Common myeloid progenitor, CD34-positive (primary cell): ENCODE data around the gene PBX1.
"Not testable (repeated sequence)": the region's sequence is repeated elsewhere in the genome, so short reads cannot be mapped to it uniquely, and the experiment has no call there.

Source experiments
- CTCF ChIA-PET: fragments of 350-600 bp; sonication (Branson Sonifier 250); formaldehyde crosslinking; loops from one replicate; lab custom pipeline; 2021; ENCODE audit warnings: antibody characterized with exemption; lab: Charles Lee
- POLR2A ChIA-PET: fragments of 350-600 bp; sonication (Branson Sonifier 250); formaldehyde crosslinking; loops from one replicate; lab custom pipeline; 2021; ENCODE audit warnings: antibody characterized with exemption; lab: Charles Lee
- DNase-seq, 3 donors: peaks; one replicate each; pipeline versions ENCODE4 v3.0.0 to v3.0.0-alpha.2; 2013
- H3K27ac ChIP-seq, 2 experiments: 1 replicate in 1 of 2; 2 replicates in 1 of 2; pipeline ENCODE4 v1.7.0; 2013; ENCODE audit warnings: inconsistent platforms in 2 of 2, low read length in 2 of 2, mild to moderate bottlenecking in 2 of 2, low read depth in 1 of 2, moderate library complexity in 1 of 2; ENCODE audit not compliant: severe bottlenecking in 2 of 2, insufficient read depth in 1 of 2, poor library complexity in 1 of 2
- H3K27me3 ChIP-seq, 5 experiments: replicated peaks in 2 of 5; 1 replicate in 3 of 5; 2 replicates in 2 of 5; pipeline versions ENCODE4 v1.6.1 to v1.7.0; 2013; ENCODE audit warnings: low read length in 4 of 5, mild to moderate bottlenecking in 2 of 5, moderate library complexity in 2 of 5, inconsistent platforms in 1 of 5; ENCODE audit not compliant: insufficient read depth in 5 of 5, control insufficient read depth in 4 of 5
- H3K36me3 ChIP-seq, 4 experiments: 1 replicate in 2 of 4; 2 replicates in 2 of 4; pipeline versions ENCODE4 v1.6.1 to v1.7.0; 2013; ENCODE audit warnings: low read length in 3 of 4, control low read depth in 1 of 4, mild to moderate bottlenecking in 1 of 4; ENCODE audit not compliant: control insufficient read depth in 4 of 4, insufficient read depth in 4 of 4
- H3K4me1 ChIP-seq, 4 experiments: 1 replicate in 3 of 4; 2 replicates in 1 of 4; pipeline versions ENCODE4 v1.6.1 to v1.7.1; 2013; ENCODE audit warnings: low read length in 3 of 4, mild to moderate bottlenecking in 3 of 4, control low read depth in 1 of 4, inconsistent platforms in 1 of 4, moderate library complexity in 1 of 4; ENCODE audit not compliant: control insufficient read depth in 4 of 4, insufficient read depth in 4 of 4; ENCODE audit errors: control extremely low read depth in 1 of 4
- H3K4me3 ChIP-seq, 7 experiments: 1 replicate in 4 of 7; 2 replicates in 3 of 7; pipeline versions ENCODE4 v1.5.1 to v1.7.0; 2013; ENCODE audit warnings: mild to moderate bottlenecking in 7 of 7, low read length in 6 of 7, moderate library complexity in 6 of 7, inconsistent platforms in 2 of 7, low read depth in 2 of 7, control low read depth in 1 of 7; ENCODE audit not compliant: insufficient read depth in 4 of 7, control insufficient read depth in 1 of 7; ENCODE audit errors: extremely low read depth in 1 of 7
- H3K9me3 ChIP-seq, 5 experiments: 1 replicate in 4 of 5; 2 replicates in 1 of 5; pipeline versions ENCODE4 v1.6.1 to v1.7.1; 2013; ENCODE audit warnings: low read length in 4 of 5, mild to moderate bottlenecking in 2 of 5, inconsistent platforms in 1 of 5, low read depth in 1 of 5, moderate library complexity in 1 of 5; ENCODE audit not compliant: control insufficient read depth in 4 of 5, insufficient read depth in 2 of 5; ENCODE audit errors: control extremely low read depth in 1 of 5
- WGBS: methylation state at CpG from one replicate; pipeline ENCODE4 v1.1.5; 2013; ENCODE audit not compliant: insufficient coverage; 5-methylcytosine and 5-hydroxymethylcytosine counted together

PBX1 gene

DNA sequence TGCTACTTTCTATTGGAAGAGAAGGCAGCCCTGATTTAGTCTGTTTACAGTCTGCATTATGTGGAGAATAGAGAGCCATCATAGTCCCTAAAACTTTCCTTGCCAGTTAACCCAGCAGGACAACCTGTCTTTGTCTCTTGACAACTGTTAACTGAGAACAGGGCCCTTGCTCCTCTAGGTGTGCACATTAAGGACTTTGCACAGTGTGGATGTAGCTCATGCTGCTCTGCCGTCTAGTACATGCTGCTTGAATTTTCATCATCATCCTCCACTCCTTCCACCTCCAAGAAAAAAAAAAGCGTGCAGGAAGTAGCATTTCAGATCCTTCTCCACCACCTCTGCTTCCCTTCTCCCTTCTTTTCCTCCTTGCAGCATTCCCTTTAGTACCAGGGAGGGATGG, 91.5 kb downstream of the PBX1 start:
- POLR2A ChIA-PET, result no interaction called here
- no peaks in the 10 kb centered on the region for H3K27me3 ChIP-seq
- H3K27ac ChIP-seq, result no peak overlapping the region
- no peak overlapping the region for H3K4me3 ChIP-seq
- no peaks in the 10 kb centered on the region for H3K36me3 ChIP-seq
- 80% methylated on average over 1 of the region's 2 CpGs for WGBS
- CTCF ChIA-PET, result interaction anchor here (1.6 kb wide), 1 partner anchor 9 kb away, joined by 5 read pairs; no protein-coding TSS in a partner anchor
- no peak for DNase-seq
- H3K4me1 ChIP-seq, result peaks cover 0 to 18% (median 10%) of the 10 kb centered on the region in 4 experiments
- no peaks in the 10 kb centered on the region for H3K9me3 ChIP-seq

DNA sequence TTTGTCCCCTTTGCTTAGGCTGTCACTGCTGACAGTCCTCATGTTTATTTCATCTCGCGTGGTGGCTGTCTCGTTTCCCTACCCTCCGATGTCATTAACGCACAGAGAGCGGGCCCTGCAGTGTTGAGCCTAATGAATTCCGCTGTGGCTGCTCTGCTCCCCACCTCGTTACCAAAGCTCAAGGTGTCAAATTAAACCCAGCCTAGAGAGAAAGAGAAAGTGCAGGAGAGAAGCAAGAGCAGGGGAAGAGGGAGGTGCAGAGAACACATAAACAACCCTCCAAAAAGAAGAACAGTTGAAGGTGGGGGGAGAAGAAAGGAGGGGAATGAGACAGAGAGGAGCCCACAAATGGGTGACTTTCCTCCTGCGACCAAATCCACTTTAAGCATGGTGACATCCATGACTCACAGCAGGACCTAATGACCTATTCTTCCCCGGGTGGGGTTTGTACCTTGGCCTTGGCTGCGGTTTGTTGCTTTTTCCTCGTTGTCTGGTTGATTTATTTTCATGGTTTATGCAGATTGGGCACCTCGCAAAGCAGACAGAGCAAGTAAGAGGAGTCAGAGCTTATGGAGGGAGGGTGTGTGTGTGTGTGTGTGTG, 92.5 kb downstream of the PBX1 start:
- no peaks in the 10 kb centered on the region for H3K27me3 ChIP-seq
- no peaks in the 10 kb centered on the region for H3K9me3 ChIP-seq
- 4% methylated on average over 8 of the region's 13 CpGs for WGBS
- ChIA-PET POLR2A (interaction anchor here (0.6 to 1.5 kb wide), 4 partner anchors 9 to 61 kb away, joined by 3 to 11 read pairs (median 8); no protein-coding TSS in a partner anchor), CTCF (interaction anchor here (0.6 to 1.1 kb wide), 6 partner anchors 9 to 491 kb away, joined by 3 to 4 read pairs (median 3); no protein-coding TSS in a partner anchor)
- peak; percentile 91 to 97 (median 95) for DNase-seq
- H3K4me3 ChIP-seq, result peak overlapping the region in 4 of 7 experiments; percentile 38 to 72 (median 57)
- no peak overlapping the region for H3K27ac ChIP-seq
- H3K4me1 ChIP-seq, result peaks cover 0 to 18% (median 10%) of the 10 kb centered on the region in 4 experiments
- no peaks in the 10 kb centered on the region for H3K36me3 ChIP-seq

DNA sequence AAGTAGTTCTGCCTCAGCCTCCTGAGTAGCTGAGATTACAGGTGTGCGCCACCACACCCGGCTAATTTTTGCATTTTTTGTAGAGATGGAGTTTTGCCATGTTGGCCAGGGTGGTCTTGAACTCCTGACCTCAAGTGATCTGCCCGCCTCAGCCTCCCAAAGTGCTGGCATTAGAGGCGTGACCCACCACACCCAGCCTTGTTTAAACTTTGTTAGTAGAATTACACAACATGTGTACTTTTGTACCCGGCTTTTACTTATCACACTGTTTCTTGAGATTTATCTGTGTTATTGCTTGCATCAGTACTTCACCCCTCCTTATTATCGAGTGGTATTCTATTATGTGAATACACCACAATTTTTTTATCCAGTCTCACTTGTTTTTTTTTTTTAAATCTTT, 94.0 kb downstream of the PBX1 start:
- H3K27ac ChIP-seq, H3K9me3 ChIP-seq, POLR2A ChIA-PET, H3K4me3 ChIP-seq, H3K36me3 ChIP-seq, H3K27me3 ChIP-seq, DNase-seq: not testable (repeated sequence)
- CTCF ChIA-PET, result interaction anchor here (1.2 kb wide), 1 partner anchor 11 kb away, joined by 4 read pairs; no protein-coding TSS in a partner anchor
- peaks cover 0 to 18% (median 10%) of the 10 kb centered on the region in 4 experiments for H3K4me1 ChIP-seq
- whole genome bisulfite sequencing, result 91% methylated on average over 4 of the region's 6 CpGs

DNA sequence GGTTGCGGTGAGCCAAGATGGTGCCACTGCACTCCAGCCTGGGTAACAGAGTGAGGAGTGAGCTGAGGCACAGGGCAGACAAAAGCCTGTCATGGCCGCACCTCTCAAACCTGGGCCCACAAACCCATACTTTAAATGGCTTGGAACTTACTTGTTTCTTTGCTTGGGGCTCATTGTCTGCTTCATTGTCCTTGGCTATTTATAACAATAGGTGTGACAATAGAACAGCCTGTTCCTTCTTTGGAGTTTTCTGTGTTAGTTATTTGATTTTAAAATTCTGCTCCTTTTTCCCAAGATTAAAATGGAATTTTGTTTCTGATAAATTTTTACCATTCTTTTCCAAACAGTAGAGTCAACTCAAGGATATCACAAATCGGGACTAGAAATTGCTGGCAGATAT, 94.7 kb downstream of the PBX1 start:
- Histone ChIP-seq H3K36me3 (no peaks in the 10 kb centered on the region), H3K4me3 (no peak overlapping the region), H3K9me3 (no peaks in the 10 kb centered on the region), H3K4me1 (peaks cover 0 to 18% (median 10%) of the 10 kb centered on the region in 4 experiments), H3K27me3 (peaks cover 0 to 3% (median 0%) of the 10 kb centered on the region in 5 experiments), H3K27ac (no peak overlapping the region)
- CTCF ChIA-PET, result no interaction called here
- POLR2A ChIA-PET, result no interaction called here
- 100% methylated on average over 3 of the region's 3 CpGs for WGBS
- DNase-seq, result no peak

DNA sequence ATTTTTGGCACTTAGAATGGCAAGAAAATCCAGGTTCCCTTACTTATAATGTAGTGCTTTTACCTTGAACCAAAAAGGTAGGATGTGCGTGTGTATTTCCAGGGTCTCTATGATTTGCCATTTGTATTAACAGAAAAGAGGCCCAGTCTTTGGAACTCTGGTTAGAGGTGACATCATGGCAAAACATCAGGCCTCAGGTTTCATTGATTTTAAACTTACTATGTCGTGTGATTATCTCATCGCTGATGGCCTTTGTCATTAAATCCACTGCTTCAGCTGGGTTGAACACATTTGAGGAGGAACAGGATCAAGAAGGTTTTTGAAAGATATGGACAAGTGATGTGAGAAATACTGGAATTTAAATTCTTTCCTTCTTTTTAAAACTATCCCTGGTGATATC, 95.2 kb downstream of the PBX1 start:
- ChIA-PET POLR2A (no interaction called here), CTCF (no interaction called here)
- H3K27ac ChIP-seq, result no peak overlapping the region
- H3K36me3 ChIP-seq, result no peaks in the 10 kb centered on the region
- H3K9me3 ChIP-seq, result no peaks in the 10 kb centered on the region
- WGBS, result 100% methylated on average over 2 of the region's 3 CpGs
- peaks cover 0 to 3% (median 0%) of the 10 kb centered on the region in 5 experiments for H3K27me3 ChIP-seq
- no peak overlapping the region for H3K4me3 ChIP-seq
- peaks cover 0 to 19% (median 10%) of the 10 kb centered on the region in 4 experiments for H3K4me1 ChIP-seq
- no peak for DNase-seq

DNA sequence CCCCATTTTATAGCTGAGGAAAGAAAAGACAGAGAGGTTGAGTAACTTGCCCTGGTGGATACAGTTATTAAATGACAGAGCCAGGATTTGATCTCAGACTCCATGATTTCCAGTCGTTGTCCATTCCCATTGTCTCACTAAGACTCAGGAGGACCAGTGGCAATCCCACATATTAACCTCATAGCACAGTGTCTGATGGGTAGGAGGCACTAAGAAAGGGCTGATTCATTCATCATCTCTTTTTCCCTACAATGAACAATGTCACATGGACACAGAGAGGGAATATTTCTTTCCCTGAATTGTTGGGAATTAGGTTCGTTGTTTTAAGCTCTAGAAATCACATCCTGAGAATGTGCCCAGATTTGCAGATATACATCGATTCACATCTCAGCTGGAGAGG, 99.9 kb downstream of the PBX1 start:
- 100% methylated on average over 1 of the region's 3 CpGs for WGBS

More for the DNA sequence above, 99.9 kb downstream of the PBX1 start:
- Histone ChIP-seq H3K4me3 (no peak overlapping the region), H3K36me3 (no peaks in the 10 kb centered on the region), H3K4me1 (peaks cover 13 to 22% (median 18%) of the 10 kb centered on the region in 4 experiments), H3K9me3 (no peaks in the 10 kb centered on the region), H3K27me3 (peaks cover 0 to 8% (median 0%) of the 10 kb centered on the region in 5 experiments), H3K27ac (no peak overlapping the region)
- POLR2A ChIA-PET, result interaction anchor here (1.1 kb wide), 1 partner anchor 31 kb away, joined by 4 read pairs; no protein-coding TSS in a partner anchor
- no peak for DNase-seq
- CTCF ChIA-PET, result interaction anchor here (1.2 to 3.1 kb wide), 2 partner anchors 11 to 57 kb away, joined by 4 to 9 read pairs; no protein-coding TSS in a partner anchor
